ENCODE data around the gene URB2.

DNA sequence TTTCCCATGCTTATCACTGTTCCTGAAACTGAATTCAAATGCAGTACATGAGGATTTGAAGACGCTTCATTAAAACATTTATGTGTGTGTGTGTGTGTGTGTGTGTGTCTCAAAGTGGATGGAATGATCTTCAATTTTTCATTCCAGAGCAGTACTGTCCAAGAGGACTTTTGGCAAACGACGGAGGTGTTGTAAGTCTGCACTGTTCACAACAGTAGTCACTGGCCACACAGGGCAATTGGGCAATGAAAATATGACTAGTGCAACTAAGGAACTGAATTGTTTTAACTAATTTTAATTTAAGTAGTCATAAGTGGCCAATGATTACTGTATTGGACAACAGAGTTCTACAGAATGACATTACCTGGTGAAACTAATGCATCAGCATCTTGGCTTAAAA lies 5.2 kb upstream of the URB2 start:
- TF ChIP-seq L3MBTL2 (conservative IDR thresholded peaks at IDR 0.05) (no peak), SP1 (IDR thresholded peaks at IDR 0.05) (no peak), FOXA1 (IDR thresholded peaks at IDR 0.05) (no peak)

Measured in HEK293T (cell line).